CD4-positive, alpha-beta T cell (primary cell): ENCODE data around the gene LZIC. TPM values are rescaled to one million over a fixed set of nuclear protein-coding genes. Genes with fewer than 3 reads are reported as not detected.

ENCODE experiments used
- ATAC-seq: fragments of 200-7000 bp; cut with Tn5 transposase; one replicate; pipeline ENCODE4 v1.10.0; 2022; ENCODE audit warnings: mild to moderate bottlenecking; ENCODE audit not compliant: poor library complexity
- CTCF ChIA-PET: fragments of 350-600 bp; sonication (Branson Sonifier 250); formaldehyde crosslinking; loops from one replicate; lab custom pipeline; 2021; ENCODE audit warnings: antibody characterized with exemption, inconsistent platforms; lab: Charles Lee
- POLR2A ChIA-PET: fragments of 350-600 bp; sonication (Branson Sonifier 250); formaldehyde crosslinking; loops from one replicate; lab custom pipeline; 2021; ENCODE audit warnings: antibody characterized with exemption, inconsistent platforms; lab: Charles Lee
- DNase-seq, 14 experiments: peaks; one replicate each; pipeline ENCODE4 v3.0.0-alpha.2; 2013 to 2020; ENCODE audit warnings: mixed read lengths in 2 of 14
- H3K27ac ChIP-seq, 2 donors: one replicate each; pipeline versions ENCODE4 v1.5.1 to v1.7.0; 2013; ENCODE audit warnings: low read length in 2 of 2, low read depth in 1 of 2, mild to moderate bottlenecking in 1 of 2
- H3K27me3 ChIP-seq, 2 experiments: 1 replicate in 1 of 2; 2 replicates in 1 of 2; pipeline versions ENCODE4 v1.6.1 to v1.7.0; 2013; ENCODE audit warnings: low read length in 2 of 2, control low read depth in 1 of 2, mild to moderate bottlenecking in 1 of 2, moderate library complexity in 1 of 2; ENCODE audit not compliant: insufficient read depth in 2 of 2, control insufficient read depth in 1 of 2
- H3K36me3 ChIP-seq: one replicate; pipeline ENCODE4 v1.6.1; 2013; ENCODE audit warnings: low read length, control low read depth; ENCODE audit not compliant: insufficient read depth
- H3K4me1 ChIP-seq: one replicate; pipeline ENCODE4 v1.6.1; 2013; ENCODE audit warnings: low read length, control low read depth; ENCODE audit not compliant: insufficient read depth
- H3K4me3 ChIP-seq: one replicate; pipeline ENCODE4 v1.5.1; 2013; ENCODE audit warnings: mild to moderate bottlenecking, low read length, moderate library complexity
- H3K9me3 ChIP-seq, 2 experiments: 1 replicate in 1 of 2; 2 replicates in 1 of 2; pipeline versions ENCODE4 v1.6.1 to v1.7.0; 2013; ENCODE audit warnings: low read length in 2 of 2, mild to moderate bottlenecking in 2 of 2, control low read depth in 1 of 2, moderate library complexity in 1 of 2; ENCODE audit not compliant: control insufficient read depth in 1 of 2, insufficient read depth in 1 of 2
- H3K27ac Mint-ChIP-seq: one replicate; pipeline ENCODE4 v1.8.0; 2020; ENCODE audit warnings: mixed read lengths
- H3K27me3 Mint-ChIP-seq: one replicate; pipeline ENCODE4 v1.8.0; 2021; ENCODE audit warnings: mixed read lengths
- H3K36me3 Mint-ChIP-seq: one replicate; pipeline ENCODE4 v1.8.0; 2021; ENCODE audit warnings: low read depth, mixed read lengths
- H3K4me1 Mint-ChIP-seq: one replicate; pipeline ENCODE4 v1.8.0; 2021; ENCODE audit warnings: low read depth, mixed read lengths
- H3K4me3 Mint-ChIP-seq: one replicate; pipeline ENCODE4 v1.8.0; 2020; ENCODE audit warnings: mild to moderate bottlenecking, mixed read lengths
- H3K9me3 Mint-ChIP-seq: one replicate; pipeline ENCODE4 v1.8.0; 2020; ENCODE audit warnings: mixed read lengths
- CTCF ChIP-seq: fragments of 200-600 bp; IDR thresholded peaks from one replicate; pipeline ENCODE4 v1.8.0; 2022; ENCODE audit warnings: antibody characterized with exemption, mild to moderate bottlenecking
- intact Hi-C, 2 experiments: fragments of 100-400 bp; cut with DNase I in 1 of 2; cut with micrococcal nuclease in 1 of 2; formaldehyde crosslinking; loops; one replicate each; pipeline versions ENCODE4 v1.15.1 to v1.9.0; 2023 to 2025; cut with DNase I, micrococcal nuclease
- total RNA-seq, 174 experiments: library from RNA in 2 of 174; stranded (reverse) in 2 of 174; gene quantifications; one replicate each; pipeline ENCODE4 v1.2.3 and lab custom pipeline; 2021 to 2026

The LZIC gene
- total RNA-seq, 2 experiments from 2014 or later = 16.0 to 18.1 TPM

- no peaks in the 10 kb centered on the region for H3K36me3 Mint-ChIP-seq
- no peak overlapping the region for H3K27ac Mint-ChIP-seq
- DNase-seq = no peak
- peaks cover 4% of the 10 kb centered on the region for H3K4me1 Mint-ChIP-seq
- intact Hi-C loops = no loop called here
- POLR2A ChIA-PET = interaction anchor here (1.5 kb wide), 1 partner anchor 22 kb away, joined by 3 read pairs; no protein-coding TSS in a partner anchor
- H3K4me3 Mint-ChIP-seq = no peak overlapping the region
- no peaks in the 10 kb centered on the region for H3K9me3 ChIP-seq
- H3K27me3 ChIP-seq = no peaks in the 10 kb centered on the region
- no peaks in the 10 kb centered on the region for H3K9me3 Mint-ChIP-seq
- CTCF ChIA-PET = no interaction called here
- peaks cover 5% of the 10 kb centered on the region for H3K4me1 ChIP-seq
- H3K27ac ChIP-seq = no peak overlapping the region
- peaks cover 7% of the 10 kb centered on the region for H3K36me3 ChIP-seq
- H3K27me3 Mint-ChIP-seq = no peaks in the 10 kb centered on the region
- no peak for TF ChIP-seq CTCF
- no peak for ATAC-seq
- no peak overlapping the region for H3K4me3 ChIP-seq
Observed at GRCh38 chr1:9888886-9889285, 54.3 kb downstream of the LZIC start.

- Mint-ChIP-seq H3K36me3 (no peaks in the 10 kb centered on the region), H3K27me3 (no peaks in the 10 kb centered on the region), H3K4me1 (peaks cover 11% of the 10 kb centered on the region), H3K4me3 (no peak overlapping the region), H3K27ac (no peak overlapping the region), H3K9me3 (no peaks in the 10 kb centered on the region)
- ATAC-seq (no peak), DNase-seq (no peak)
- Histone ChIP-seq H3K27ac (no peak overlapping the region), H3K27me3 (no peaks in the 10 kb centered on the region), H3K4me3 (no peak overlapping the region), H3K4me1 (peaks cover 20% of the 10 kb centered on the region), H3K9me3 (no peaks in the 10 kb centered on the region), H3K36me3 (peaks cover 7% of the 10 kb centered on the region)
- TF ChIP-seq CTCF = no peak
- intact Hi-C loops = no loop called here
- ChIA-PET CTCF (no interaction called here), POLR2A (no interaction called here)
Observed at GRCh38 chr1:9887070-9887469, 56.1 kb downstream of the LZIC start.

GRCh38 chr1:9886092-9886742 lies 57.0 kb downstream of the LZIC start:
- intact Hi-C loops = no loop called here
- ATAC-seq = no peak

More at GRCh38 chr1:9886092-9886742, 57.0 kb downstream of the LZIC start:
- Histone ChIP-seq H3K36me3 (peaks cover 7% of the 10 kb centered on the region), H3K9me3 (no peaks in the 10 kb centered on the region), H3K4me1 (peaks cover 27% of the 10 kb centered on the region), H3K4me3 (no peak overlapping the region), H3K27me3 (no peaks in the 10 kb centered on the region), H3K27ac (no peak overlapping the region)
- POLR2A ChIA-PET = no interaction called here
- no peaks in the 10 kb centered on the region for H3K9me3 Mint-ChIP-seq
- H3K4me3 Mint-ChIP-seq = no peak overlapping the region
- H3K36me3 Mint-ChIP-seq = no peaks in the 10 kb centered on the region
- H3K4me1 Mint-ChIP-seq = peaks cover 17% of the 10 kb centered on the region
- CTCF ChIA-PET = no interaction called here
- TF ChIP-seq CTCF = no peak
- no peaks in the 10 kb centered on the region for H3K27me3 Mint-ChIP-seq
- no peak for DNase-seq
- H3K27ac Mint-ChIP-seq = no peak overlapping the region
